H1 (cell line): ENCODE measurements around the gene STX7. TPM values are rescaled to one million over a fixed set of nuclear protein-coding genes. Genes with fewer than 3 reads are reported as not detected.

ENCODE experiments used
- CTCF ChIA-PET: fragments of 300-600 bp; sonication (Branson Sonifier 250); formaldehyde crosslinking; loops from one replicate; lab custom pipeline; 2021; ENCODE audit not compliant: partially characterized antibody; lab: Charles Lee
- POLR2A ChIA-PET: fragments of 300-600 bp; sonication (Branson Sonifier 250); formaldehyde crosslinking; loops from one replicate; lab custom pipeline; 2021; ENCODE audit warnings: inconsistent platforms; ENCODE audit not compliant: partially characterized antibody; lab: Charles Lee
- DNase-seq, 2 experiments: peaks; one replicate each; pipeline versions ENCODE4 v3.0.0 to v3.0.0-alpha.2; 2010 to 2022; ENCODE audit warnings: low spot score in 2 of 2, low read depth in 1 of 2, mixed read lengths in 1 of 2
- FAIRE-seq: peaks from 2 replicates; lab custom pipeline; 2011; peaks lifted over from hg19 to GRCh38; lab: Jason Lieb, UNC
- H2AFZ ChIP-seq: 2 replicates; pipeline ENCODE4 v1.8.1; 2012; ENCODE audit warnings: low read length, inconsistent platforms
- H2AK5ac ChIP-seq: 2 replicates; pipeline ENCODE4 v1.6.1; 2013; ENCODE audit warnings: low read depth, low read length
- H2BK120ac ChIP-seq: replicated peaks from 2 replicates; pipeline ENCODE3; 2013; ENCODE audit warnings: low read depth, low read length, inconsistent platforms
- H2BK12ac ChIP-seq: 2 replicates; pipeline ENCODE4 v1.6.1; 2013; ENCODE audit warnings: low read depth, low read length
- H2BK15ac ChIP-seq: 2 replicates; pipeline ENCODE4 v1.6.1; 2013; ENCODE audit warnings: low read length
- H2BK20ac ChIP-seq: 2 replicates; pipeline ENCODE4 v1.6.1; 2013; ENCODE audit warnings: low read length
- H2BK5ac ChIP-seq: 2 replicates; pipeline ENCODE4 v1.6.1; 2013; ENCODE audit warnings: low read depth, low read length
- H3K14ac ChIP-seq: 2 replicates; pipeline ENCODE4 v1.6.1; 2013; ENCODE audit warnings: inconsistent platforms; ENCODE audit not compliant: insufficient read length
- H3K18ac ChIP-seq: 2 replicates; pipeline ENCODE4 v1.6.1; 2013; ENCODE audit warnings: low read length; ENCODE audit errors: extremely low read depth
- H3K23ac ChIP-seq: 2 replicates; pipeline ENCODE4 v1.6.1; 2013; ENCODE audit warnings: inconsistent platforms; ENCODE audit not compliant: insufficient read length
- H3K23me2 ChIP-seq: 2 replicates; pipeline ENCODE4 v1.6.1; 2013; ENCODE audit warnings: low read depth, low read length
- H3K27ac ChIP-seq: 2 replicates; pipeline ENCODE4 v1.6.1; 2011; ENCODE audit warnings: low read depth, low read length, inconsistent platforms
- H3K27me3 ChIP-seq, 4 experiments: replicated peaks in 1 of 4; 1 replicate in 1 of 4; 2 replicates in 3 of 4; pipeline versions ENCODE4 v1.6.1 to v1.8.1; 2011 to 2013; ENCODE audit warnings: low read length in 3 of 4, mild to moderate bottlenecking in 3 of 4, inconsistent platforms in 2 of 4, mixed read lengths in 2 of 4, moderate library complexity in 1 of 4; ENCODE audit not compliant: control insufficient read depth in 3 of 4, insufficient read depth in 3 of 4; ENCODE audit errors: extremely low read depth in 1 of 4
- H3K36me3 ChIP-seq, 4 experiments: 2 replicates each; pipeline versions ENCODE4 v1.6.1 to v1.8.1; 2011 to 2013; ENCODE audit warnings: mild to moderate bottlenecking in 4 of 4, low read length in 3 of 4, moderate library complexity in 2 of 4, control low read depth in 1 of 4, inconsistent platforms in 1 of 4; ENCODE audit not compliant: insufficient read depth in 4 of 4, control insufficient read depth in 2 of 4
- H3K4ac ChIP-seq: replicated peaks from 2 replicates; pipeline ENCODE3; 2013; ENCODE audit warnings: low read length, low read depth, mixed read lengths, inconsistent platforms; ENCODE audit not compliant: insufficient read length
- H3K4me1 ChIP-seq, 4 experiments: replicated peaks in 1 of 4; 1 replicate in 1 of 4; 2 replicates in 3 of 4; pipeline versions ENCODE4 v1.6.1 to v1.8.1; 2011 to 2013; ENCODE audit warnings: low read length in 3 of 4, inconsistent platforms in 2 of 4, mixed read lengths in 1 of 4; ENCODE audit not compliant: insufficient read depth in 4 of 4, control insufficient read depth in 3 of 4
- H3K4me2 ChIP-seq, 2 experiments: 2 replicates each; pipeline versions ENCODE4 v1.6.1 to v1.8.1; 2011 to 2013; ENCODE audit warnings: low read depth in 2 of 2, low read length in 2 of 2, control low read depth in 1 of 2, inconsistent platforms in 1 of 2, mild to moderate bottlenecking in 1 of 2; ENCODE audit not compliant: insufficient read depth in 1 of 2
- H3K4me3 ChIP-seq, 4 experiments: fragments of 200-600, 300-600 bp in 1 of 4; sonication (generic), shearing (Covaris generic), sonication (Bioruptor Twin) in 1 of 4; 2 replicates each; pipeline versions ENCODE4 v1.5.1 to v1.8.1; 2011 to 2016; ENCODE audit warnings: low read length in 4 of 4, low read depth in 3 of 4, control low read depth in 2 of 4, inconsistent platforms in 2 of 4, mild to moderate bottlenecking in 2 of 4, mixed read lengths in 1 of 4, moderate library complexity in 1 of 4; ENCODE audit not compliant: insufficient read depth in 2 of 4; ENCODE audit errors: extremely low read depth in 1 of 4
- H3K56ac ChIP-seq: replicated peaks from 2 replicates; pipeline ENCODE3; 2013; ENCODE audit warnings: low read depth, mild to moderate bottlenecking, mixed read lengths, low read length, inconsistent platforms; ENCODE audit not compliant: insufficient read length
- H3K79me1 ChIP-seq: 2 replicates; pipeline ENCODE4 v1.6.1; 2013; ENCODE audit warnings: low read depth, low read length, control low read depth
- H3K79me2 ChIP-seq, 2 experiments: 2 replicates each; pipeline versions ENCODE4 v1.6.1 to v1.8.1; 2012 to 2013; ENCODE audit warnings: low read length in 2 of 2, mild to moderate bottlenecking in 2 of 2, inconsistent platforms in 1 of 2; ENCODE audit not compliant: insufficient read depth in 2 of 2, control insufficient read depth in 1 of 2
- H3K9ac ChIP-seq, 4 experiments: replicated peaks in 1 of 4; 1 replicate in 1 of 4; 2 replicates in 3 of 4; pipeline versions ENCODE4 v1.6.1 to v1.8.1; 2011 to 2013; ENCODE audit warnings: low read depth in 3 of 4, low read length in 3 of 4, control low read depth in 2 of 4, mild to moderate bottlenecking in 2 of 4, moderate library complexity in 2 of 4, inconsistent platforms in 1 of 4; ENCODE audit errors: extremely low read depth in 1 of 4
- H3K9me3 ChIP-seq, 2 experiments: 2 replicates each; pipeline versions ENCODE4 v1.6.1 to v1.8.1; 2012 to 2013; ENCODE audit warnings: mild to moderate bottlenecking in 2 of 2, moderate library complexity in 2 of 2, control low read depth in 1 of 2, inconsistent platforms in 1 of 2, low read depth in 1 of 2, low read length in 1 of 2, mixed read lengths in 1 of 2; ENCODE audit not compliant: insufficient read depth in 2 of 2
- H4K20me1 ChIP-seq, 2 experiments: replicated peaks in 1 of 2; 2 replicates each; pipeline versions ENCODE3 to v1.8.1; 2011 to 2013; ENCODE audit warnings: inconsistent platforms in 2 of 2, low read length in 2 of 2, mild to moderate bottlenecking in 1 of 2; ENCODE audit not compliant: insufficient read depth in 2 of 2, control insufficient read depth in 1 of 2
- H4K5ac ChIP-seq: 2 replicates; pipeline ENCODE4 v1.6.1; 2013; ENCODE audit warnings: low read length, low read depth, mixed read lengths, inconsistent platforms; ENCODE audit not compliant: insufficient read length
- H4K8ac ChIP-seq: 2 replicates; pipeline ENCODE4 v1.8.0; 2013; ENCODE audit warnings: mild to moderate bottlenecking, moderate library complexity, low read length, inconsistent platforms; ENCODE audit not compliant: insufficient read depth; ENCODE audit errors: extremely low read depth
- H4K91ac ChIP-seq: replicated peaks from 2 replicates; pipeline ENCODE3; 2013; ENCODE audit warnings: low read length, mixed read lengths, inconsistent platforms; ENCODE audit not compliant: insufficient read length
- CHD1 ChIP-seq: IDR thresholded peaks from 2 replicates; pipeline ENCODE4 v1.6.1; 2012; ENCODE audit warnings: low read depth, low read length, improper control_type of control experiment
- FOSL1 ChIP-seq: IDR thresholded peaks from 2 replicates; pipeline ENCODE4 v1.6.1; 2011; ENCODE audit warnings: mild to moderate bottlenecking, low read depth, low read length, moderate library complexity; ENCODE audit not compliant: insufficient read depth
- KDM1A ChIP-seq: fragments of 200-600, 300-600 bp; sonication (generic); IDR thresholded peaks from 2 replicates; pipeline ENCODE4 v1.7.1; 2016; ENCODE audit warnings: mild to moderate bottlenecking, low read length, borderline replicate concordance
- POU5F1 ChIP-seq: IDR thresholded peaks from 2 replicates; pipeline ENCODE4 v1.6.1; 2011; ENCODE audit warnings: low read depth, mild to moderate bottlenecking, low read length, moderate library complexity
- SP4 ChIP-seq: IDR thresholded peaks from 2 replicates; pipeline ENCODE4 v1.6.1; 2012; ENCODE audit warnings: low read length, inconsistent platforms
- TBP ChIP-seq: IDR thresholded peaks from 2 replicates; pipeline ENCODE4 v1.6.1; 2011; ENCODE audit warnings: low read depth, low read length, improper control_type of control experiment
- WGBS, 2 experiments: shearing (Covaris generic) in 1 of 2; methylation state at CpG; one replicate each; pipeline versions ENCODE4 v1.1.6 to v1.1.7; 2013 to 2015; ENCODE audit warnings: low lambda C conversion rate in 2 of 2, mixed read lengths in 2 of 2, inconsistent platforms in 1 of 2, low coverage in 1 of 2, missing lambda C conversion rate in 1 of 2; ENCODE audit not compliant: insufficient replicate concordance in 2 of 2, insufficient coverage in 1 of 2, insufficient read length in 1 of 2; ENCODE audit errors: extremely low coverage in 1 of 2, missing lambda C conversion rate in 1 of 2; 5-methylcytosine and 5-hydroxymethylcytosine counted together
- polyA plus RNA-seq, 7 experiments: library from polyadenylated mRNA; depleted of rRNA in 3 of 7; stranded (reverse) in 5 of 7; unstranded in 2 of 7; fragments of >200 nt in 5 of 7; fragments of 200-250 nt in 2 of 7; gene quantifications; 1 replicate in 5 of 7; 2 replicates in 1 of 7; 4 replicates in 1 of 7; pipeline versions ENCODE4 v1.2.1 to v1.2.3, GENCODE V29; 2011 to 2013; ENCODE audit warnings: missing spikeins in 2 of 7, mixed read lengths in 2 of 7
- total RNA-seq: library from RNA; stranded (reverse); fragmentation: NEBNext Ultra II Directional; extraction: Animal tissue kit (Norgen Biotek cat#: 25700); gene quantifications from 2 replicates; pipeline ENCODE4 v1.2.1, GENCODE V29; 2021
- TF ChIP-seq, protein P1 (sequence below): IDR thresholded peaks from 2 replicates; pipeline ENCODE4 v1.6.1; 2012; ENCODE audit warnings: inconsistent platforms

STX7 gene
- total and polyA plus RNA-seq, 2 of the 8 experiments (the other 6 are each of a cell fraction or from before 2014, with no cell fraction given), result 5.7 to 27.9 TPM

DNA sequence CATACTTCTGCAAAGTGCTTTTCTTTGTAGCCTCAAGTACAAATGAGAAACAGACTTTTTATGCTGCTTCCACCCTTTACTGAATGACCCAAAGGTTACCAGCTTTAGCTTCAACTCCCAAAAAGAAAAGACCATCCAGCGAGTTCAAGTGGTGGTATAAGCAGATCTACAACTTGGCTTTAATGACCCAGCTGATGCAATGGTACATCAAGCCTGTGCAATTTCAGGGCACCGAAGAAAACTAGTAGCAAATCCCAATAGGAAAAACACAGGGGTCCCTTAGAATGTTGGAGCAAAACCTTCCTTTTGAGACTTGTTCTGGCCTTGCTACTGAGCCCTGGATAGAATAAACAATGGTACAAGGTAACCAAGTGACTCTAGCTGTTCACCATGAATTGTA lies 33.8 kb downstream of the STX7 start:
- H3K18ac ChIP-seq, result no peak overlapping the region
- no peak overlapping the region for H3K4me2 ChIP-seq
- FAIRE-seq (no peak), DNase-seq (no peak)
- no peaks in the 10 kb centered on the region; a peak in 1 of 4 replicates for H3K79me2 ChIP-seq
- no peaks in the 10 kb centered on the region for H3K23me2 ChIP-seq
- whole genome bisulfite sequencing, 2 experiments, result 90% methylated on average over 2 of the region's 2 CpGs; no CpG with 5 or more reads in 1 of the 2 experiments
- no peak overlapping the region for H3K14ac ChIP-seq
- H3K56ac ChIP-seq, result no peak overlapping the region
- H3K4me3 ChIP-seq, result no peak overlapping the region
- peaks cover 0 to 2% of the 10 kb centered on the region in 2 experiments for H4K20me1 ChIP-seq
- H2BK120ac ChIP-seq, result no peak overlapping the region
- H3K23ac ChIP-seq, result no peak overlapping the region
- CTCF ChIA-PET, result interaction anchor here (0.6 to 1.9 kb wide), 4 partner anchors 120 to 808 kb away, joined by 3 to 7 read pairs (median 4); no protein-coding TSS in a partner anchor
- POLR2A ChIA-PET, result interaction anchor here (0.5 kb wide), 1 partner anchor 421 kb away, joined by 3 read pairs; no protein-coding TSS in a partner anchor
- no peak overlapping the region for H2BK15ac ChIP-seq
- H3K4ac ChIP-seq, result no peak overlapping the region
- H2AFZ ChIP-seq, result no peak overlapping the region
- H2BK20ac ChIP-seq, result no peak overlapping the region
- H3K79me1 ChIP-seq, result no peaks in the 10 kb centered on the region
- no peak overlapping the region for H4K8ac ChIP-seq
- H3K36me3 ChIP-seq, result no peaks in the 10 kb centered on the region; a peak in 1 of 8 replicates
- no peak overlapping the region for H3K27ac ChIP-seq
- H3K9ac ChIP-seq, result no peak overlapping the region
- H2AK5ac ChIP-seq, result no peak overlapping the region
- H2BK5ac ChIP-seq, result no peak overlapping the region
- peaks cover 0 to 1% (median 0%) of the 10 kb centered on the region in 4 experiments; a peak in 1 of 7 replicates for H3K27me3 ChIP-seq
- H3K4me1 ChIP-seq, result no peaks in the 10 kb centered on the region
- H2BK12ac ChIP-seq, result no peak overlapping the region
- no peaks in the 10 kb centered on the region for H3K9me3 ChIP-seq
- H4K5ac ChIP-seq, result no peak overlapping the region
- no peak overlapping the region for H4K91ac ChIP-seq
- TF ChIP-seq CHD1 (no peak), POU5F1 (no peak), TBP (no peak), FOSL1 (no peak), SP4 (no peak), KDM1A (no peak)
- TF ChIP-seq, protein P1, sequence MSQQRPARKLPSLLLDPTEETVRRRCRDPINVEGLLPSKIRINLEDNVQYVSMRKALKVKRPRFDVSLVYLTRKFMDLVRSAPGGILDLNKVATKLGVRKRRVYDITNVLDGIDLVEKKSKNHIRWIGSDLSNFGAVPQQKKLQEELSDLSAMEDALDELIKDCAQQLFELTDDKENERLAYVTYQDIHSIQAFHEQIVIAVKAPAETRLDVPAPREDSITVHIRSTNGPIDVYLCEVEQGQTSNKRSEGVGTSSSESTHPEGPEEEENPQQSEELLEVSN, result no peak
